ENCODE measurements around the gene NR0B1. TPM values are rescaled to one million over a fixed set of nuclear protein-coding genes. Genes with fewer than 3 reads are reported as not detected.

NR0B1 gene
- total and polyA plus RNA-seq, 2 of the 4 experiments (the other 2 are of a cell fraction), result not detected

DNA sequence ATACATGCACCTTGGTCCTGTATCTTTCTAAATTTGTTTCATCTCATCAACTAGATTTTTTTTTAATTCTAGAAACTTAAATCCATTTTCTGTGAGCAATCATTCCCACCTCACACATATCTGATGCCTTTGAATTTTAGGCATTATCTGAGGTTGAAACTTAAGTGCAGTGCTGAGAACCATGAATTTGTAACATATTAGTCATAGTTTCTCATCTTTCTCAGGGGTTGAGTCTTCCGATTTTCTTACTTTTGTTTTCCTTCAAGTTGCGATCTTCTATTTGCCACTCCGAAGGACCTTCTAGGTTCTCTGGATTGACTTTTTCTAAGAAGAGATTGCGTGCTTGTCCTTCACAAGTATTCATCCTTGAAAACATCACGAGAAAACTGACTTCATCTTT, 3.7 kb upstream of the NR0B1 start:
- TF ChIP-seq MXI1 (IDR thresholded peaks at IDR 0.05; ENCODE audit: borderline replicate concordance, low read depth, low read length) (no peak), NFE2L2 (IDR thresholded peaks at IDR 0.05; ENCODE audit: low read depth, low read length) (no peak), BHLHE40 (IDR thresholded peaks at IDR 0.05; ENCODE audit: low read depth, low read length) (no peak), CEBPB (IDR thresholded peaks at IDR 0.05; ENCODE audit: low read depth, low read length) (no peak), SMC3 (IDR thresholded peaks at IDR 0.05; ENCODE audit: low read depth, low read length) (no peak), FOS (IDR thresholded peaks at IDR 0.05; ENCODE audit: low read depth, low read length) (no peak), CHD1 (IDR thresholded peaks at IDR 0.05; ENCODE audit: low read depth, low read length) (no peak), RCOR1 (IDR thresholded peaks at IDR 0.05; ENCODE audit: insufficient replicate concordance, low read length) (no peak), CTCF (conservative IDR thresholded peaks at IDR 0.05; ENCODE audit: low read depth, low read length) (no peak), RFX5 (IDR thresholded peaks at IDR 0.05; ENCODE audit: low read depth, low read length) (no peak), MAZ (IDR thresholded peaks at IDR 0.05; ENCODE audit: borderline replicate concordance, low read depth, low read length) (no peak), USF2 (IDR thresholded peaks at IDR 0.05; ENCODE audit: low read depth, low read length) (no peak), RAD21 (IDR thresholded peaks at IDR 0.05; ENCODE audit: low read length) (no peak), POLR2A (IDR thresholded peaks at IDR 0.05; ENCODE audit: low read depth, low read length) (no peak), MAFK (IDR thresholded peaks at IDR 0.05; ENCODE audit: low read depth, low read length) (no peak)
- Histone ChIP-seq H3K4me1 (ENCODE audit: control insufficient read depth, insufficient read depth, low read length) (no peaks in the 10 kb centered on the region), H3K4me3 (ENCODE audit: insufficient read depth, low read depth, low read length) (no peak overlapping the region), H3K9ac (ENCODE audit: low read depth, low read length) (no peak overlapping the region), H3K56ac (ENCODE audit: extremely low read depth, insufficient read depth, low read length) (no peak overlapping the region), H3K27ac (ENCODE audit: insufficient read depth, low read length) (no peak overlapping the region), H3K23ac (ENCODE audit: low read depth, low read length) (no peak overlapping the region), H4K5ac (ENCODE audit: low read depth, low read length) (no peak overlapping the region), H4K8ac (ENCODE audit: low read depth in 2 of 2, low read length in 2 of 2) (no peak overlapping the region), H4K91ac (ENCODE audit: insufficient read depth, low read depth, low read length) (no peak overlapping the region), H3K4ac (ENCODE audit: low read depth, low read length) (no peak overlapping the region), H3K9me3 (ENCODE audit: control insufficient read depth, insufficient read depth, low read length) (no peaks in the 10 kb centered on the region), H2BK20ac (ENCODE audit: low read depth, low read length) (no peak overlapping the region), H3K79me1 (ENCODE audit: low read depth in 1 of 2, low read length in 2 of 2) (no peaks in the 10 kb centered on the region), H4K20me1 (ENCODE audit: insufficient read depth, low read length) (no peaks in the 10 kb centered on the region), H3K36me3 (ENCODE audit: control insufficient read depth, insufficient read depth, low read length) (no peaks in the 10 kb centered on the region), H2AK5ac (ENCODE audit: low read depth, low read length) (no peak overlapping the region), H2AFZ (replicated peaks; ENCODE audit: low read length, poor library complexity) (no peak overlapping the region), H2BK5ac (ENCODE audit: low read depth, low read length, poor library complexity, severe bottlenecking) (no peak overlapping the region), H3K9me1 (ENCODE audit: insufficient read depth, low read length) (no peaks in the 10 kb centered on the region), H2AK9ac (replicated peaks; ENCODE audit: low read depth, low read length, poor library complexity) (no peak overlapping the region), H3K27me3 (ENCODE audit: control insufficient read depth, insufficient read depth, low read length) (peaks cover 10% of the 10 kb centered on the region), H3K14ac (replicated peaks; ENCODE audit: low read depth, low read length) (no peak overlapping the region), H2BK120ac (ENCODE audit: low read depth, low read length) (no peak overlapping the region), H3K4me2 (ENCODE audit: low read depth, low read length) (no peak overlapping the region), H2BK15ac (ENCODE audit: low read depth, low read length) (no peak overlapping the region), H3K18ac (ENCODE audit: low read depth, low read length) (no peak overlapping the region)
- ChIA-PET CTCF (interaction anchor here (0.6 kb wide), 1 partner anchor 1684 kb away, joined by 3 read pairs; no protein-coding TSS in a partner anchor), POLR2A (ENCODE audit: unreplicated experiment) (no interaction called here)
- dilution Hi-C loops (cut with HindIII; ENCODE audit: low sequenced_read_pairs, unreplicated experiment), result no loop called here
- BruUV-seq (replicated peaks), result no TSS peak
- DNase-seq (no peak), ATAC-seq (ENCODE audit: low read depth) (no peak)
- in situ Hi-C loops (cut with MboI; ENCODE audit: low sequenced_read_pairs), result no loop called here
- intact Hi-C loops (cut with micrococcal nuclease), result no loop called here
- WGBS, 2 experiments (ENCODE audit: extremely low coverage in 2 of 2, insufficient read length in 1 of 2), result 33% methylated on average over 2 of the region's 5 CpGs; no CpG with 5 or more reads in 1 of the 2 experiments
